T-cell (primary cell): ENCODE measurements around the gene ANKRD12. TPM values are rescaled to one million over a fixed set of nuclear protein-coding genes. Genes with fewer than 3 reads are reported as not detected.

Experiments used
- ATAC-seq, 4 experiments: fragments of 200-7000 bp in 3 of 4; fragments of 150-1000 bp in 1 of 4; cut with Tn5 transposase; replicated peaks in 1 of 4; 1 replicate in 3 of 4; 2 replicates in 1 of 4; pipeline ENCODE4 v1.10.0; 2021; ENCODE audit warnings: moderate library complexity in 3 of 4, mild to moderate bottlenecking in 2 of 4, moderate number of reproducible peaks in 1 of 4
- CTCF ChIA-PET, 2 donors: fragments of 300-600 bp; sonication (Branson Sonifier 250); formaldehyde crosslinking; loops; one replicate each; lab custom pipeline; 2022; ENCODE audit warnings: antibody characterized with exemption in 2 of 2; lab: Charles Lee
- POLR2A ChIA-PET, 2 donors: fragments of 300-600 bp; sonication (Branson Sonifier 250); formaldehyde crosslinking; loops; one replicate each; lab custom pipeline; 2022; ENCODE audit warnings: antibody characterized with exemption in 2 of 2; lab: Charles Lee
- DNase-seq, 35 experiments: peaks; one replicate each; pipeline versions ENCODE4 v3.0.0 to v3.0.0-alpha.2; 2013 to 2023
- H3K27ac ChIP-seq: one replicate; pipeline ENCODE4 v1.5.1; 2013; ENCODE audit warnings: low read length
- H3K27me3 ChIP-seq, 2 experiments: replicated peaks in 1 of 2; 1 replicate in 1 of 2; 2 replicates in 1 of 2; pipeline versions ENCODE4 v1.6.1 to v1.7.0; 2013; ENCODE audit warnings: low read length in 1 of 2, mixed read lengths in 1 of 2; ENCODE audit not compliant: control insufficient read depth in 2 of 2, insufficient read depth in 2 of 2; ENCODE audit errors: extremely low read depth in 1 of 2
- H3K36me3 ChIP-seq, 2 donors: 1 replicate in 1 of 2; 2 replicates in 1 of 2; pipeline versions ENCODE4 v1.6.1 to v1.7.0; 2013; ENCODE audit warnings: low read length in 1 of 2; ENCODE audit not compliant: control insufficient read depth in 2 of 2, insufficient read depth in 1 of 2; ENCODE audit errors: extremely low read depth in 1 of 2
- H3K4me1 ChIP-seq, 2 experiments: 1 replicate in 1 of 2; 2 replicates in 1 of 2; pipeline versions ENCODE4 v1.6.1 to v1.7.0; 2013; ENCODE audit warnings: low read length in 2 of 2, mixed read lengths in 1 of 2; ENCODE audit not compliant: insufficient read depth in 2 of 2, control insufficient read depth in 1 of 2; ENCODE audit errors: extremely low read depth in 1 of 2
- H3K4me3 ChIP-seq, 2 donors: 1 replicate in 1 of 2; 2 replicates in 1 of 2; pipeline versions ENCODE4 v1.5.1 to v1.7.0; 2013; ENCODE audit warnings: mild to moderate bottlenecking in 2 of 2, low read length in 1 of 2, moderate library complexity in 1 of 2; ENCODE audit not compliant: control insufficient read depth in 1 of 2; ENCODE audit errors: extremely low read depth in 1 of 2
- H3K9me3 ChIP-seq: 2 replicates; pipeline ENCODE4 v1.7.0; 2013
- H3K27ac Mint-ChIP-seq, 2 donors: one replicate each; pipeline ENCODE4 v1.8.0; 2020 to 2021; ENCODE audit warnings: mild to moderate bottlenecking in 2 of 2, mixed read lengths in 2 of 2
- H3K27me3 Mint-ChIP-seq, 2 donors: one replicate each; pipeline ENCODE4 v1.8.0; 2021 to 2022; ENCODE audit warnings: mixed read lengths in 2 of 2
- H3K36me3 Mint-ChIP-seq: one replicate; pipeline ENCODE4 v1.8.0; 2021; ENCODE audit warnings: mixed read lengths
- H3K4me1 Mint-ChIP-seq, 3 donors: one replicate each; pipeline ENCODE4 v1.8.0; 2020 to 2022; ENCODE audit warnings: mixed read lengths in 3 of 3, mild to moderate bottlenecking in 1 of 3
- H3K4me3 Mint-ChIP-seq, 3 donors: one replicate each; pipeline ENCODE4 v1.8.0; 2020 to 2022; ENCODE audit warnings: mild to moderate bottlenecking in 3 of 3, mixed read lengths in 3 of 3, moderate library complexity in 3 of 3
- H3K9me3 Mint-ChIP-seq, 3 donors: one replicate each; pipeline ENCODE4 v1.8.0; 2020 to 2022; ENCODE audit warnings: mixed read lengths in 3 of 3
- WGBS: methylation state at CpG from one replicate; pipeline ENCODE4 v1.1.5; 2013; ENCODE audit warnings: missing lambda C conversion rate; ENCODE audit not compliant: insufficient coverage; 5-methylcytosine and 5-hydroxymethylcytosine counted together
- total RNA-seq, 35 experiments: library from RNA in 6 of 35; stranded (reverse) in 6 of 35; fragments of 120-200 nt in 1 of 35; gene quantifications; one replicate each; pipeline versions ENCODE4 v1.2.1 to v1.2.4 and lab custom pipeline; 2013 to 2026

The ANKRD12 gene
- total RNA-seq, 5 donors from 2014 or later (not counting 1 experiment from before 2014, with no cell fraction given): 183 to 211 (median 199) TPM

- Mint-ChIP-seq H3K4me3 (no peak overlapping the region), H3K27me3 (no peaks in the 10 kb centered on the region), H3K27ac (no peak overlapping the region), H3K4me1 (peaks cover 84 to 89% (median 86%) of the 10 kb centered on the region in 3 donors), H3K36me3 (peaks cover 23% of the 10 kb centered on the region), H3K9me3 (no peaks in the 10 kb centered on the region)
- Histone ChIP-seq H3K4me1 (peaks cover under 1 to 33% of the 10 kb centered on the region in 2 experiments), H3K4me3 (no peak overlapping the region), H3K27me3 (no peaks in the 10 kb centered on the region), H3K27ac (no peak overlapping the region), H3K36me3 (peaks cover 0 to 4% of the 10 kb centered on the region in 2 donors), H3K9me3 (no peaks in the 10 kb centered on the region)
- no CpG with 5 or more reads among the region's 4 CpGs for WGBS
- POLR2A ChIA-PET: interaction anchor here in 1 of 2 donors (0.6 kb wide), 1 partner anchor 162 kb away, joined by 3 read pairs; no protein-coding TSS in a partner anchor
- DNase-seq: no peak
- no peak for ATAC-seq
- CTCF ChIA-PET: interaction anchor here in 1 of 2 donors (0.6 kb wide), 1 partner anchor 63 kb away, joined by 3 read pairs; no protein-coding TSS in a partner anchor
Observed at GRCh38 chr18:9177466-9177865, 40.9 kb downstream of the ANKRD12 start.

GRCh38 chr18:9178557-9178956 lies 42.0 kb downstream of the ANKRD12 start:
- H3K27ac Mint-ChIP-seq: no peak overlapping the region
- no peak overlapping the region for H3K4me3 ChIP-seq
- peaks cover 0 to 24% of the 10 kb centered on the region in 2 experiments for H3K4me1 ChIP-seq

GRCh38 chr18:9181275-9181674 lies 44.7 kb downstream of the ANKRD12 start:
- no peak overlapping the region for H3K4me3 ChIP-seq
- H3K27ac ChIP-seq: no peak overlapping the region
- Mint-ChIP-seq H3K9me3 (no peaks in the 10 kb centered on the region), H3K4me3 (no peak overlapping the region), H3K27ac (peak overlapping the region; percentile 28 to 40), H3K4me1 (peaks cover 89 to 93% (median 90%) of the 10 kb centered on the region in 3 donors), H3K27me3 (no peaks in the 10 kb centered on the region), H3K36me3 (peaks cover 40% of the 10 kb centered on the region)
- H3K27me3 ChIP-seq: no peaks in the 10 kb centered on the region
- no CpG with 5 or more reads among the region's 3 CpGs for WGBS
- H3K9me3 ChIP-seq: no peaks in the 10 kb centered on the region
- CTCF ChIA-PET: interaction anchor here (0.6 to 1.5 kb wide), 5 partner anchors 8 to 78 kb away, joined by 3 to 5 read pairs (median 3); no protein-coding TSS in a partner anchor
- POLR2A ChIA-PET: interaction anchor here (0.6 to 1.8 kb wide), 6 partner anchors 10 to 70 kb away, joined by 3 to 5 read pairs (median 3); no protein-coding TSS in a partner anchor
- H3K4me1 ChIP-seq: peaks cover 3 to 9% of the 10 kb centered on the region in 2 experiments
- DNase-seq (no peak), ATAC-seq (no peak)
- peaks cover 0 to 13% of the 10 kb centered on the region in 2 donors for H3K36me3 ChIP-seq

More at GRCh38 chr18:9178557-9178956, 42.0 kb downstream of the ANKRD12 start:
- CTCF ChIA-PET: no interaction called here
- Mint-ChIP-seq H3K4me3 (no peak overlapping the region), H3K9me3 (no peaks in the 10 kb centered on the region), H3K27me3 (no peaks in the 10 kb centered on the region), H3K4me1 (peaks cover 85 to 92% (median 89%) of the 10 kb centered on the region in 3 donors), H3K36me3 (peaks cover 34% of the 10 kb centered on the region)
- no CpG with 5 or more reads among the region's 1 CpG for WGBS
- POLR2A ChIA-PET: no interaction called here
- DNase-seq: no peak
- peaks cover 0 to 9% of the 10 kb centered on the region in 2 donors for H3K36me3 ChIP-seq
- H3K27me3 ChIP-seq: no peaks in the 10 kb centered on the region
- no peak overlapping the region for H3K27ac ChIP-seq
- no peak for ATAC-seq
- H3K9me3 ChIP-seq: no peaks in the 10 kb centered on the region

- peaks cover 79 to 82% (median 80%) of the 10 kb centered on the region in 3 donors for H3K4me1 Mint-ChIP-seq
Observed at GRCh38 chr18:9182852-9183399, 46.3 kb downstream of the ANKRD12 start.

GRCh38 chr18:9184998-9185613 lies 48.5 kb downstream of the ANKRD12 start:
- no peak for DNase-seq
- WGBS: 34% methylated on average over 4 of the region's 4 CpGs
- Histone ChIP-seq H3K4me1 (peaks cover 3 to 4% of the 10 kb centered on the region in 2 experiments), H3K27ac (peak overlapping the region; percentile 8), H3K4me3 (peak overlapping the region in 1 of 2 donors; percentile 1), H3K9me3 (no peaks in the 10 kb centered on the region), H3K36me3 (peaks cover 4 to 33% of the 10 kb centered on the region in 2 donors), H3K27me3 (no peaks in the 10 kb centered on the region)
- POLR2A ChIA-PET: interaction anchor here in 1 of 2 donors (1.2 kb wide), 1 partner anchor 42 kb away, joined by 3 read pairs; no protein-coding TSS in a partner anchor
- H3K27me3 Mint-ChIP-seq: no peaks in the 10 kb centered on the region
- H3K9me3 Mint-ChIP-seq: no peaks in the 10 kb centered on the region
- H3K36me3 Mint-ChIP-seq: peaks cover 53% of the 10 kb centered on the region
- H3K27ac Mint-ChIP-seq: peak overlapping the region; percentile 69 to 83
- ATAC-seq: peak in 3 of 4 experiments; percentile 6 to 35 (median 34)
- H3K4me1 Mint-ChIP-seq: peaks cover 62 to 76% (median 76%) of the 10 kb centered on the region in 3 donors
- H3K4me3 Mint-ChIP-seq: peak overlapping the region; percentile 54 to 66 (median 64)
- CTCF ChIA-PET: interaction anchor here in 1 of 2 donors (0.7 to 1.6 kb wide), 2 partner anchors 102 to 113 kb away, joined by 3 to 4 read pairs; no protein-coding TSS in a partner anchor

More at GRCh38 chr18:9182852-9183399, 46.3 kb downstream of the ANKRD12 start:
- no peaks in the 10 kb centered on the region for H3K9me3 Mint-ChIP-seq
- ATAC-seq (no peak), DNase-seq (no peak)
- H3K9me3 ChIP-seq: no peaks in the 10 kb centered on the region
- no peak overlapping the region for H3K4me3 Mint-ChIP-seq
- POLR2A ChIA-PET: interaction anchor here in 1 of 2 donors (1.8 kb wide), 1 partner anchor 21 kb away, joined by 5 read pairs; no protein-coding TSS in a partner anchor
- H3K27me3 ChIP-seq: no peaks in the 10 kb centered on the region
- peaks cover 4 to 17% of the 10 kb centered on the region in 2 donors for H3K36me3 ChIP-seq
- no peak overlapping the region for H3K27ac ChIP-seq
- peaks cover 3 to 7% of the 10 kb centered on the region in 2 experiments for H3K4me1 ChIP-seq
- CTCF ChIA-PET: no interaction called here
- H3K27ac Mint-ChIP-seq: peak overlapping the region in 1 of 2 donors; percentile 62
- no peak overlapping the region for H3K4me3 ChIP-seq
- H3K36me3 Mint-ChIP-seq: peaks cover 44% of the 10 kb centered on the region
- WGBS: 100% methylated on average over 1 of the region's 5 CpGs
- H3K27me3 Mint-ChIP-seq: no peaks in the 10 kb centered on the region
